Liver (tissue), 9 donors: ENCODE data around the gene SVEP1. TPM values are rescaled to one million over a fixed set of nuclear protein-coding genes. Genes with fewer than 3 reads are reported as not detected.

Experiments
- DNase-seq: peaks from one replicate; pipeline ENCODE4 v3.0.0-alpha.2; 2017; ENCODE audit warnings: low spot score
- H3K27ac ChIP-seq, 2 donors: one replicate each; pipeline ENCODE4 v1.7.0; 2013; ENCODE audit warnings: inconsistent platforms in 2 of 2, low read length in 2 of 2, control low read depth in 1 of 2, low read depth in 1 of 2, mild to moderate bottlenecking in 1 of 2
- H3K27me3 ChIP-seq, 4 donors: one replicate each; pipeline versions ENCODE4 v1.6.1 to v1.7.0; 2013; ENCODE audit warnings: low read length in 3 of 4, inconsistent platforms in 1 of 4, mild to moderate bottlenecking in 1 of 4, moderate library complexity in 1 of 4; ENCODE audit not compliant: control insufficient read depth in 4 of 4, insufficient read depth in 4 of 4
- H3K36me3 ChIP-seq, 4 donors: one replicate each; pipeline versions ENCODE4 v1.6.1 to v1.7.0; 2013; ENCODE audit warnings: low read length in 3 of 4, mild to moderate bottlenecking in 3 of 4, low read depth in 1 of 4, moderate library complexity in 1 of 4; ENCODE audit not compliant: control insufficient read depth in 4 of 4, insufficient read depth in 3 of 4
- H3K4me1 ChIP-seq, 4 donors: one replicate each; pipeline versions ENCODE4 v1.6.1 to v1.7.0; 2013; ENCODE audit warnings: low read length in 3 of 4, mild to moderate bottlenecking in 3 of 4, moderate library complexity in 1 of 4; ENCODE audit not compliant: control insufficient read depth in 4 of 4, insufficient read depth in 4 of 4
- H3K4me3 ChIP-seq, 3 donors: one replicate each; pipeline versions ENCODE4 v1.6.1 to v1.7.0; 2013; ENCODE audit warnings: low read length in 3 of 3, control low read depth in 1 of 3, low read depth in 1 of 3, mild to moderate bottlenecking in 1 of 3
- H3K9ac ChIP-seq, 2 donors: one replicate each; pipeline ENCODE4 v1.7.0; 2013; ENCODE audit warnings: low read length in 2 of 2, mild to moderate bottlenecking in 2 of 2, moderate library complexity in 2 of 2, control low read depth in 1 of 2, low read depth in 1 of 2
- H3K9me3 ChIP-seq, 4 donors: one replicate each; pipeline versions ENCODE4 v1.6.1 to v1.7.0; 2013; ENCODE audit warnings: low read length in 3 of 4; ENCODE audit not compliant: control insufficient read depth in 4 of 4
- EGR1 ChIP-seq, 2 donors: IDR thresholded peaks; 2 replicates each; pipeline ENCODE4 v1.6.1; 2016 to 2018; ENCODE audit warnings: antibody characterized with exemption in 2 of 2, low read depth in 2 of 2
- FOXA1 ChIP-seq: IDR thresholded peaks from 2 replicates; pipeline ENCODE4 v1.6.1; 2016; ENCODE audit warnings: antibody characterized with exemption
- FOXA2 ChIP-seq: IDR thresholded peaks from 2 replicates; pipeline ENCODE4 v1.6.1; 2016; ENCODE audit warnings: antibody characterized with exemption
- GABPA ChIP-seq, 2 donors: IDR thresholded peaks in 1 of 2; conservative IDR thresholded peaks in 1 of 2; 2 replicates each; pipeline ENCODE4 v1.6.1; 2016; ENCODE audit warnings: antibody characterized with exemption in 2 of 2, mild to moderate bottlenecking in 1 of 2, moderate library complexity in 1 of 2
- HNF4A ChIP-seq, 2 donors: conservative IDR thresholded peaks; 2 replicates each; pipeline ENCODE4 v1.6.1; 2016; ENCODE audit warnings: antibody characterized with exemption in 2 of 2, mild to moderate bottlenecking in 2 of 2
- HNF4G ChIP-seq: IDR thresholded peaks from 2 replicates; pipeline ENCODE4 v1.6.1; 2016; ENCODE audit warnings: antibody characterized with exemption
- JUND ChIP-seq, 2 donors: IDR thresholded peaks; 2 replicates each; pipeline ENCODE4 v1.6.1; 2016; ENCODE audit warnings: antibody characterized with exemption in 2 of 2
- MAX ChIP-seq: IDR thresholded peaks from 2 replicates; pipeline ENCODE4 v1.6.1; 2016; ENCODE audit warnings: antibody characterized with exemption
- RAD21 ChIP-seq, 2 donors: IDR thresholded peaks; 2 replicates each; pipeline ENCODE4 v1.6.1; 2016; ENCODE audit warnings: antibody characterized with exemption in 2 of 2, mild to moderate bottlenecking in 2 of 2
- RXRA ChIP-seq, 2 donors: IDR thresholded peaks; 2 replicates each; pipeline ENCODE4 v1.6.1; 2017 to 2018; ENCODE audit warnings: antibody characterized with exemption in 2 of 2, mild to moderate bottlenecking in 1 of 2
- SP1 ChIP-seq: IDR thresholded peaks from 2 replicates; pipeline ENCODE4 v1.6.1; 2018; ENCODE audit warnings: antibody characterized with exemption, mild to moderate bottlenecking
- TAF1 ChIP-seq: conservative IDR thresholded peaks from 2 replicates; pipeline ENCODE4 v1.6.1; 2016; ENCODE audit warnings: antibody characterized with exemption, mild to moderate bottlenecking
- WGBS: extraction: QIAGEN DNeasy Blood & Tissue Kit; methylation state at CpG from one replicate; pipeline ENCODE4 v1.1.7; 2013; 5-methylcytosine and 5-hydroxymethylcytosine counted together
- polyA plus RNA-seq, 2 donors: library from polyadenylated mRNA; stranded (reverse) in 1 of 2; unstranded in 1 of 2; fragments of 200-250 nt in 1 of 2; fragments of >200 nt in 1 of 2; fragmentation: Nextera tagmentation in 1 of 2; extraction: Ambion mirVana in 1 of 2; gene quantifications; one replicate each; pipeline versions ENCODE4 v1.2.1 to v1.2.3, GENCODE V29; 2013 to 2015
- total RNA-seq, 2 donors: library from RNA; depleted of rRNA; stranded (reverse); fragments of >200 nt; gene quantifications; one replicate each; pipeline ENCODE4 v1.2.3, GENCODE V29; 2014
- TF ChIP-seq, protein P1 (sequence below): IDR thresholded peaks from 2 replicates; pipeline ENCODE4 v1.6.1; 2016; ENCODE audit warnings: antibody characterized with exemption, mild to moderate bottlenecking
- TF ChIP-seq, protein P2 (sequence below): fragments of 150-350 bp; IDR thresholded peaks from 2 replicates; pipeline ENCODE4 v1.5.1; 2017; ENCODE audit warnings: improper control_type of control experiment, low read depth, low read length; ENCODE audit not compliant: missing input control
- donor health status: healthy.
- donor health status: healthy.
- donor health status: healthy.
- donor health status: healthy.
- donor health status: healthy.

The SVEP1 gene
- total and polyA plus RNA-seq, 4 donors = 0.58 to 7.5 (median 1.8) TPM

DNA sequence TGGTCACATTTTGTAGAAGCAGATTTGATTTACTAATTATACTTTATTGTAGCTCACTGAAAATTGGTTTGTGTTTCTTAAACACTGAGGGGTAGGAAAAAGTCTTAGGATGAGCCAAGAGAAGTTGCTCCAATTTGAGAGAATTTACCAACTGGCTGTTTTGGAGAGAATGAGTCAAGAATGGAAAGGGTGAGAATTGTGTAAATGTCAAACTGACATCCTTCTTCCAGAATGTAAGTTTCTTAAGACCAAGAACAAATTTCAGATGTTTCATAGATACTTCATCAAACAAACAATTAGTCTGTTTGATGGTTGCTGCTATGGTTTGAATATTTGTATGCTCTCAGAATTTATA is 135.7 kb downstream of the SVEP1 start:
- no peaks in the 10 kb centered on the region for H3K27me3 ChIP-seq
- DNase-seq = no peak
- H3K27ac ChIP-seq = no peak overlapping the region
- no peak overlapping the region for H3K9ac ChIP-seq
- no peaks in the 10 kb centered on the region for H3K4me1 ChIP-seq
- no peaks in the 10 kb centered on the region for H3K9me3 ChIP-seq
- TF ChIP-seq HNF4G (no peak), RXRA (IDR thresholded peaks at IDR 0.05) (no peak), SP1 (no peak), HNF4A (conservative IDR thresholded peaks at IDR 0.05) (no peak), TAF1 (no peak)
- TF ChIP-seq, protein P1, sequence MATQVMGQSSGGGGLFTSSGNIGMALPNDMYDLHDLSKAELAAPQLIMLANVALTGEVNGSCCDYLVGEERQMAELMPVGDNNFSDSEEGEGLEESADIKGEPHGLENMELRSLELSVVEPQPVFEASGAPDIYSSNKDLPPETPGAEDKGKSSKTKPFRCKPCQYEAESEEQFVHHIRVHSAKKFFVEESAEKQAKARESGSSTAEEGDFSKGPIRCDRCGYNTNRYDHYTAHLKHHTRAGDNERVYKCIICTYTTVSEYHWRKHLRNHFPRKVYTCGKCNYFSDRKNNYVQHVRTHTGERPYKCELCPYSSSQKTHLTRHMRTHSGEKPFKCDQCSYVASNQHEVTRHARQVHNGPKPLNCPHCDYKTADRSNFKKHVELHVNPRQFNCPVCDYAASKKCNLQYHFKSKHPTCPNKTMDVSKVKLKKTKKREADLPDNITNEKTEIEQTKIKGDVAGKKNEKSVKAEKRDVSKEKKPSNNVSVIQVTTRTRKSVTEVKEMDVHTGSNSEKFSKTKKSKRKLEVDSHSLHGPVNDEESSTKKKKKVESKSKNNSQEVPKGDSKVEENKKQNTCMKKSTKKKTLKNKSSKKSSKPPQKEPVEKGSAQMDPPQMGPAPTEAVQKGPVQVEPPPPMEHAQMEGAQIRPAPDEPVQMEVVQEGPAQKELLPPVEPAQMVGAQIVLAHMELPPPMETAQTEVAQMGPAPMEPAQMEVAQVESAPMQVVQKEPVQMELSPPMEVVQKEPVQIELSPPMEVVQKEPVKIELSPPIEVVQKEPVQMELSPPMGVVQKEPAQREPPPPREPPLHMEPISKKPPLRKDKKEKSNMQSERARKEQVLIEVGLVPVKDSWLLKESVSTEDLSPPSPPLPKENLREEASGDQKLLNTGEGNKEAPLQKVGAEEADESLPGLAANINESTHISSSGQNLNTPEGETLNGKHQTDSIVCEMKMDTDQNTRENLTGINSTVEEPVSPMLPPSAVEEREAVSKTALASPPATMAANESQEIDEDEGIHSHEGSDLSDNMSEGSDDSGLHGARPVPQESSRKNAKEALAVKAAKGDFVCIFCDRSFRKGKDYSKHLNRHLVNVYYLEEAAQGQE = no peak
- no peaks in the 10 kb centered on the region for H3K36me3 ChIP-seq
- no peak overlapping the region for H3K4me3 ChIP-seq

DNA sequence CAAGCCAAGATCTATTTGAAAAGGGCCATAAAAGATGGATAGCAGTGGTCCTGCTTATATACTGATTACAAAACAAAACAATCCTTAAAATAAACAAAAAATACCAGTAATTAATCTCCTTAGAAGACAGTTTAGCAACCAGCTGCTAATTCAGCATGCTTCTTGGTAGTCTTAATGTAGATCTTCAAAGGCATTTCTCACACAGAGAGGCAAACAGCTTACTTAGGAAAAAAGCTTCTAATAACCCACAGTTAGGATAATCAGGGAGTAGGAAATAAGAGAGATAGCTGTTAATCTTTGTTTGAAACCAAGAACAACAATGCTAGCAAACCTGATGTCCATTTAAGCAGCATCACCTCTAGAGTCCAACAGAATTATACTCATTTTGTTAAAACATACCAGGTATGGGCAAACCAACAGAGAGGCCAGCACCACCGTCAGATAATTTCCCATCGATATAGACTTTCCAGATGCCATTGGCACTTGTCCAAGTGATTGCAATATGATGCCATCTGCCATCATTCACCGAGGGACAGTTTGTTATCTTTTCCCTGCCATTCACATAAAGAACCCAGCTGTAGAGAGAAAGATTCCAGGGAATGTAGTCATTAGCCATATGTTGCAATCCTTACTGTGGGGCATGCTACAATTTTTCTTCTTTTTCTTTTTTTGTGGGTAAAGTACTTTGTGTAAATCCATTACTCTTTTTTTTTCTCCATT is 136.2 kb downstream of the SVEP1 start:
- no peak overlapping the region for H3K4me3 ChIP-seq
- no peak overlapping the region for H3K27ac ChIP-seq
- 63% methylated on average over 3 of the region's 3 CpGs for WGBS
- no peaks in the 10 kb centered on the region for H3K36me3 ChIP-seq
- no peak overlapping the region for H3K9ac ChIP-seq
- H3K9me3 ChIP-seq = no peaks in the 10 kb centered on the region
- no peak for DNase-seq
- no peak for TF ChIP-seq FOXA1
- no peak for TF ChIP-seq MAX
- TF ChIP-seq, protein P2, sequence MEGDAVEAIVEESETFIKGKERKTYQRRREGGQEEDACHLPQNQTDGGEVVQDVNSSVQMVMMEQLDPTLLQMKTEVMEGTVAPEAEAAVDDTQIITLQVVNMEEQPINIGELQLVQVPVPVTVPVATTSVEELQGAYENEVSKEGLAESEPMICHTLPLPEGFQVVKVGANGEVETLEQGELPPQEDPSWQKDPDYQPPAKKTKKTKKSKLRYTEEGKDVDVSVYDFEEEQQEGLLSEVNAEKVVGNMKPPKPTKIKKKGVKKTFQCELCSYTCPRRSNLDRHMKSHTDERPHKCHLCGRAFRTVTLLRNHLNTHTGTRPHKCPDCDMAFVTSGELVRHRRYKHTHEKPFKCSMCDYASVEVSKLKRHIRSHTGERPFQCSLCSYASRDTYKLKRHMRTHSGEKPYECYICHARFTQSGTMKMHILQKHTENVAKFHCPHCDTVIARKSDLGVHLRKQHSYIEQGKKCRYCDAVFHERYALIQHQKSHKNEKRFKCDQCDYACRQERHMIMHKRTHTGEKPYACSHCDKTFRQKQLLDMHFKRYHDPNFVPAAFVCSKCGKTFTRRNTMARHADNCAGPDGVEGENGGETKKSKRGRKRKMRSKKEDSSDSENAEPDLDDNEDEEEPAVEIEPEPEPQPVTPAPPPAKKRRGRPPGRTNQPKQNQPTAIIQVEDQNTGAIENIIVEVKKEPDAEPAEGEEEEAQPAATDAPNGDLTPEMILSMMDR = no peak
- TF ChIP-seq, protein P1 = no peak
- no peak for TF ChIP-seq EGR1 (IDR thresholded peaks at IDR 0.05; ENCODE audit: low read depth in 2 of 2)
- TF ChIP-seq HNF4A (conservative IDR thresholded peaks at IDR 0.05) = no peak
- no peak for TF ChIP-seq SP1
- TF ChIP-seq FOXA2 = no peak
- no peak for TF ChIP-seq RAD21 (IDR thresholded peaks at IDR 0.05)
- no peak for TF ChIP-seq GABPA (IDR thresholded peaks at IDR 0.05 in 1 of 2, conservative IDR thresholded peaks at IDR 0.05 in 1 of 2)
- TF ChIP-seq JUND (IDR thresholded peaks at IDR 0.05) = no peak
- TF ChIP-seq RXRA (IDR thresholded peaks at IDR 0.05) = no peak
- no peaks in the 10 kb centered on the region for H3K4me1 ChIP-seq
- no peaks in the 10 kb centered on the region for H3K27me3 ChIP-seq
